Gastrocnemius medialis (tissue), 4 donors: ENCODE measurements around the gene ATP6V1F. TPM values are rescaled to one million over a fixed set of nuclear protein-coding genes. Genes with fewer than 3 reads are reported as not detected.

Source experiments
- ATAC-seq, 2 donors: fragments of 150-250 bp; one replicate each; pipeline ENCODE4 v1.9.1; 2016
- DNase-seq, 2 donors: peaks; one replicate each; pipeline ENCODE4 v3.0.0-alpha.2; 2019
- H3K27ac ChIP-seq, 4 donors: fragments of 200-600 bp; sonication (generic); 1 replicate in 1 of 4; 2 replicates in 3 of 4; pipeline ENCODE4 v1.5.1; 2016 to 2018; ENCODE audit warnings: mild to moderate bottlenecking in 2 of 4, moderate library complexity in 1 of 4
- H3K27me3 ChIP-seq, 3 donors: fragments of 200-600 bp; sonication (generic) in 2 of 3; 1 replicate in 1 of 3; 2 replicates in 2 of 3; pipeline versions ENCODE4 v1.5.1 to v1.6.0; 2016 to 2019; ENCODE audit warnings: mild to moderate bottlenecking in 1 of 3, moderate library complexity in 1 of 3
- H3K36me3 ChIP-seq, 2 donors: fragments of 200-600 bp; sonication (generic) in 1 of 2; one replicate each; pipeline ENCODE4 v1.5.1; 2017 to 2018
- H3K4me1 ChIP-seq, 2 donors: fragments of 200-600 bp; sonication (generic) in 1 of 2; one replicate each; pipeline ENCODE4 v1.5.1; 2016 to 2017; ENCODE audit warnings: mild to moderate bottlenecking in 2 of 2
- H3K4me3 ChIP-seq, 4 donors: fragments of 200-600 bp; sonication (generic) in 3 of 4; 1 replicate in 1 of 4; 2 replicates in 3 of 4; pipeline ENCODE4 v1.5.1; 2016 to 2019; ENCODE audit warnings: mild to moderate bottlenecking in 2 of 4
- H3K9me3 ChIP-seq, 3 donors: fragments of 200-600 bp; sonication (generic) in 2 of 3; 1 replicate in 1 of 3; 2 replicates in 2 of 3; pipeline ENCODE4 v1.5.1; 2016 to 2019
- CTCF ChIP-seq, 5 experiments: fragments of 450-650 bp in 3 of 5; fragments of 200-600 bp in 2 of 5; sonication (generic) in 2 of 5; IDR thresholded peaks in 4 of 5; conservative IDR thresholded peaks in 1 of 5; 1 replicate in 4 of 5; 2 replicates in 1 of 5; pipeline ENCODE4 v1.5.1; 2016 to 2019; ENCODE audit warnings: antibody characterized with exemption in 5 of 5, mild to moderate bottlenecking in 3 of 5, moderate library complexity in 3 of 5
- POLR2A ChIP-seq, 2 donors: fragments of 450-650 bp; IDR thresholded peaks; one replicate each; pipeline ENCODE4 v1.6.1; 2017; ENCODE audit warnings: antibody characterized with exemption in 2 of 2, mild to moderate bottlenecking in 2 of 2, moderate library complexity in 2 of 2
- in situ Hi-C, 4 donors: fragments of 200-750 bp; cut with MboI; loops; one replicate each; pipeline versions ENCODE4 v1.15.0 to v1.8.0; 2017; ENCODE audit warnings: low sequenced_read_pairs in 4 of 4
- intact Hi-C: fragments of 100-400 bp; cut with DNase I; formaldehyde crosslinking; loops from one replicate; pipeline ENCODE4 v1.15.1; 2023; ENCODE audit warnings: low total_unique reads
- total RNA-seq, 4 donors: library from RNA; depleted of rRNA; stranded (reverse); fragments of >200 nt; gene quantifications; one replicate each; pipeline versions ENCODE4 v1.1.0 to v1.2.3, GENCODE V29; 2016

The ATP6V1F gene
- total RNA-seq, 4 donors from 2014 or later, result 79.3 to 99.2 (median 82.3) TPM

DNA sequence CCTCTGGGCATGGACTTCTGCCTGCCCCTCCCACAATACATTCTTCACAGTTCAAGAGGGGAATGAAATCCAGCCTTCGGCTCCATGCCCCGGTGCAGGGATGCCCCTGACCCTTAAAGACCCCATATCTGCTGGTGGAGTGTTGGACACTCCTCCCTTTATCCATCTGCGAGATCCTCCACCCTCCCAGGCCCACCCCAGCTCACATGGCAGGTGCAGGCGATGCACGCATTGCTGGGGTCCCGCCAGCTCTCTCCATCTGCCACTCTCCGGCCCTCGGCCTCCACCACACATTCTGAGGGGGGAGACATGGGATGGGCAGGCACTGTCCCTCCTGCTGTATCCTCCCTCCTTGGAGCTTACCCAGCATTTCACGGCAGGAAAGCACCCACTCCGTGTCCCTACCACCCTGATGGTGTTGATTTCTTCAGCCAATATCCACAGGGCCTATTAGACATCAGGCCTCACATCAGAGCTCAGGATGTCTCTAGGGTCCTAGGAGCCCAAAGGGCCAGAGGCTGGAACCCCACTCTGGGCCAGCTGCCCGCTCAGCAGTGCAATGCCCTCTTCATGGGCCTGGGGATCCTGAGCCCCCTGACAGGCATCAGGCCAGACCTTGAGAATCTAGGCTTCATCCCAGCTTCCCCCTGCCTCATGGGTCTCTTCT is 18.3 kb downstream of the ATP6V1F start:
- no peak overlapping the region for H3K4me3 ChIP-seq
- TF ChIP-seq CTCF (IDR thresholded peaks at IDR 0.05 in 4 of 5, conservative IDR thresholded peaks at IDR 0.05 in 1 of 5), result no peak
- no peak for TF ChIP-seq POLR2A (IDR thresholded peaks at IDR 0.05)
- no peaks in the 10 kb centered on the region for H3K27me3 ChIP-seq
- in situ Hi-C loops (loop anchor here (10.0 to 25.0 kb wide), 5 partner anchors 86 to 419 kb away; partner anchors contain the start of genes CCDC136 (in 2 of the 4), HILPDA (in 2 of the 4) and OPN1SW (in 1 of the 4)), intact Hi-C loops (loop anchor here (1.0 to 10.0 kb wide), 4 partner anchors 87 to 356 kb away; partner anchors contain the start of gene CALU)
- peak in 1 of 2 donors; percentile 19 for DNase-seq
- no peak for ATAC-seq
- H3K4me1 ChIP-seq, result peaks cover 0 to 5% of the 10 kb centered on the region in 2 donors
- no peak overlapping the region for H3K27ac ChIP-seq
- no peaks in the 10 kb centered on the region for H3K9me3 ChIP-seq
- H3K36me3 ChIP-seq, result no peaks in the 10 kb centered on the region

- in situ Hi-C loops, result loop anchor here (10.0 to 25.0 kb wide), 5 partner anchors 87 to 419 kb away; partner anchors contain the start of genes CCDC136 (in 2 of the 4), HILPDA (in 2 of the 4) and OPN1SW (in 1 of the 4)
- TF ChIP-seq POLR2A (IDR thresholded peaks at IDR 0.05), result no peak
- TF ChIP-seq CTCF (IDR thresholded peaks at IDR 0.05 in 4 of 5, conservative IDR thresholded peaks at IDR 0.05 in 1 of 5), result no peak
- Histone ChIP-seq H3K27me3 (no peaks in the 10 kb centered on the region), H3K4me1 (peaks cover 0 to 5% of the 10 kb centered on the region in 2 donors), H3K27ac (no peak overlapping the region), H3K4me3 (no peak overlapping the region), H3K36me3 (no peaks in the 10 kb centered on the region), H3K9me3 (no peaks in the 10 kb centered on the region)
- DNase-seq (peak in 1 of 2 donors; percentile 14), ATAC-seq (no peak)
- intact Hi-C loops, result loop anchor here (2.0 to 10.0 kb wide), 4 partner anchors 144 to 405 kb away; partner anchors contain the start of genes CALU and METTL2B
Measured at GRCh38 chr7:128881458-128882125, 18.9 kb downstream of the ATP6V1F start.

GRCh38 chr7:128882134-128882533 is 19.5 kb downstream of the ATP6V1F start:
- Histone ChIP-seq H3K27me3 (no peaks in the 10 kb centered on the region), H3K36me3 (no peaks in the 10 kb centered on the region), H3K4me1 (peaks cover 0 to 5% of the 10 kb centered on the region in 2 donors), H3K27ac (no peak overlapping the region), H3K4me3 (no peak overlapping the region), H3K9me3 (no peaks in the 10 kb centered on the region)
- intact Hi-C loops, result loop anchor here (2.0 to 10.0 kb wide), 4 partner anchors 145 to 405 kb away; partner anchors contain the start of genes CALU and METTL2B
- DNase-seq, result peak in 1 of 2 donors; percentile 11
- ATAC-seq, result no peak
- in situ Hi-C loops, result loop anchor here (10.0 to 25.0 kb wide), 5 partner anchors 87 to 420 kb away; partner anchors contain the start of genes CCDC136 (in 2 of the 4), HILPDA (in 2 of the 4) and OPN1SW (in 1 of the 4)
- TF ChIP-seq POLR2A (IDR thresholded peaks at IDR 0.05), result no peak
- TF ChIP-seq CTCF (IDR thresholded peaks at IDR 0.05 in 4 of 5, conservative IDR thresholded peaks at IDR 0.05 in 1 of 5), result no peak

GRCh38 chr7:128883622-128884448 is 21.2 kb downstream of the ATP6V1F start:
- peaks cover 0 to 5% of the 10 kb centered on the region in 2 donors for H3K4me1 ChIP-seq
- peak; percentile 86 to 97 (median 93) for TF ChIP-seq CTCF (IDR thresholded peaks at IDR 0.05 in 4 of 5, conservative IDR thresholded peaks at IDR 0.05 in 1 of 5)
- TF ChIP-seq POLR2A (IDR thresholded peaks at IDR 0.05), result no peak
- H3K27me3 ChIP-seq, result no peaks in the 10 kb centered on the region
- H3K4me3 ChIP-seq, result peak overlapping the region in 1 of 4 donors; percentile 8
- no peaks in the 10 kb centered on the region for H3K36me3 ChIP-seq
- no peaks in the 10 kb centered on the region for H3K9me3 ChIP-seq
- ATAC-seq (peak; percentile 35 to 39), DNase-seq (peak in 1 of 2 donors; percentile 72)
- no peak overlapping the region for H3K27ac ChIP-seq
- in situ Hi-C loops, result loop anchor here (10.0 to 25.0 kb wide), 5 partner anchors 89 to 422 kb away; partner anchors contain the start of genes CCDC136 (in 2 of the 4), HILPDA (in 2 of the 4) and OPN1SW (in 1 of the 4)
- intact Hi-C loops, result loop anchor here (2.0 to 10.0 kb wide), 4 partner anchors 147 to 407 kb away; partner anchors contain the start of genes CALU and METTL2B
